Upper lobe of left lung (tissue), 6 donors: ENCODE results near the gene SPINT3. TPM values are rescaled to one million over a fixed set of nuclear protein-coding genes. Genes with fewer than 3 reads are reported as not detected.

ENCODE experiments used
- ATAC-seq, 2 donors: fragments of 200-7000 bp; cut with Tn5 transposase; one replicate each; pipeline ENCODE4 v1.9.1; 2022; ENCODE audit warnings: mild to moderate bottlenecking in 2 of 2, moderate library complexity in 2 of 2; ENCODE audit not compliant: low FRiP score in 2 of 2
- DNase-seq, 2 donors: peaks; one replicate each; pipeline ENCODE4 v3.0.0-alpha.2; 2019 to 2020
- H3K27ac ChIP-seq, 4 donors: fragments of 200-600 bp; sonication (generic); one replicate each; pipeline ENCODE4 v1.5.1; 2016 to 2019
- H3K27me3 ChIP-seq, 4 donors: fragments of 200-600 bp; sonication (generic); one replicate each; pipeline ENCODE4 v1.5.1; 2017 to 2019
- H3K36me3 ChIP-seq, 4 donors: fragments of 200-600 bp; sonication (generic); one replicate each; pipeline ENCODE4 v1.5.1; 2016 to 2019
- H3K4me1 ChIP-seq, 4 donors: fragments of 200-600 bp; sonication (generic); one replicate each; pipeline ENCODE4 v1.5.1; 2018 to 2019
- H3K4me3 ChIP-seq, 4 donors: fragments of 200-600 bp; sonication (generic); one replicate each; pipeline ENCODE4 v1.5.1; 2017 to 2019; ENCODE audit warnings: mild to moderate bottlenecking in 2 of 4, moderate library complexity in 1 of 4
- H3K9me3 ChIP-seq, 4 donors: fragments of 200-600 bp; sonication (generic); one replicate each; pipeline ENCODE4 v1.5.1; 2018 to 2019
- CTCF ChIP-seq, 6 experiments: fragments of 450-650 bp in 4 of 6; fragments of 200-600 bp in 2 of 6; sonication (generic) in 2 of 6; IDR thresholded peaks; one replicate each; pipeline ENCODE4 v1.5.1; 2016 to 2019; ENCODE audit warnings: antibody characterized with exemption in 6 of 6
- EP300 ChIP-seq, 4 donors: sonication (generic); formaldehyde crosslinking; IDR thresholded peaks; one replicate each; pipeline ENCODE4 v1.5.1; 2017; ENCODE audit warnings: antibody characterized with exemption in 4 of 4, control low read depth in 2 of 4
- POLR2A ChIP-seq, 4 donors: fragments of 450-650 bp; IDR thresholded peaks; one replicate each; pipeline ENCODE4 v1.5.1; 2016 to 2017; ENCODE audit warnings: antibody characterized with exemption in 4 of 4, mild to moderate bottlenecking in 2 of 4
- POLR2AphosphoS5 ChIP-seq, 2 donors: sonication (generic); formaldehyde crosslinking; IDR thresholded peaks; one replicate each; pipeline ENCODE4 v1.5.1; 2017; ENCODE audit warnings: antibody characterized with exemption in 2 of 2
- WGBS, 2 donors: methylation state at CpG; one replicate each; pipeline ENCODE4 v1.1.5; 2017 to 2018; 5-methylcytosine and 5-hydroxymethylcytosine counted together
- total RNA-seq, 6 donors: library from RNA; depleted of rRNA in 4 of 6; stranded (reverse); fragments of >200 nt in 4 of 6; gene quantifications; one replicate each; pipeline versions ENCODE4 v1.1.0 to v1.2.1, GENCODE V29; 2016 to 2021
- donor health status: DM: no; HTN: no; CAD: no; lungs with moderate emphysema.
- donor health status: DM: no; HTN: yes; CAD: no; lungs with severe emphysema.

The SPINT3 gene
- total RNA-seq, 6 donors from 2014 or later = not detected

DNA sequence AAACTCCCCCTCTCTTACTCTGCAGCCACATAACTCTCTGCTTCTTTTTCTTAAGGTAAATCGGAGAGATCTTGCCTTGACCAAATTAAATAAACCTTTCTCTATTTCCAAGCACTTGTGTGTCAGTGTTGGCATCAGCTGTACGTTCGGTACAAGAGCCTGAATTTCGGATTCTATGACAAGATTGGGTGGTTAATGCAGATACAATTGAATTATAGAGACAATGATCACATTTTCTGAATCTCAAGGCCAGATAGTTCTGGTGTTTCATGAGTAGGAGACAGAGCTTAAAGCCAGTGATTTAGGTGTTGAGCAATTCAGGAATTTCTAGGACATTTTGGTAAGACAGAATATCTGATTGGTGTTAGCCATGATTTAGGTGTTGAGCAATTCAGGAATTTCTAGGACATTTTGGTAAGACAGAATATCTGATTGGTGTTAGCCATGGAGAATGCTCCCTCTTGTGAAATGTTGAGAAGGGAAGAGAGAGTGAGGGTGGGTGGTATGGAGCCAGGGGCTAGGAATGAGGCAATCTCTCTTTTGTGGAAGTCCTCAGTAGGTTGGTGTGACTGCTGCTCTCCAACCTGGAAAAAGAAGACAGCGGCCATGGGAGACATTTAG, 5.1 kb downstream of the SPINT3 start:
- no peaks in the 10 kb centered on the region for H3K36me3 ChIP-seq
- TF ChIP-seq CTCF (IDR thresholded peaks at IDR 0.05) = no peak
- no peak for TF ChIP-seq POLR2A (IDR thresholded peaks at IDR 0.05)
- TF ChIP-seq POLR2AphosphoS5 (IDR thresholded peaks at IDR 0.05) = no peak
- TF ChIP-seq EP300 (IDR thresholded peaks at IDR 0.05) = no peak
- no peaks in the 10 kb centered on the region for H3K4me1 ChIP-seq
- no peaks in the 10 kb centered on the region for H3K9me3 ChIP-seq
- no peak overlapping the region for H3K4me3 ChIP-seq
- DNase-seq (no peak), ATAC-seq (no peak)
- no peak overlapping the region for H3K27ac ChIP-seq
- no peaks in the 10 kb centered on the region for H3K27me3 ChIP-seq
- WGBS, 2 donors = 82 to 89% methylated on average over 5 of the region's 5 CpGs

- H3K9me3 ChIP-seq = no peaks in the 10 kb centered on the region
- ATAC-seq (no peak), DNase-seq (no peak)
- no peaks in the 10 kb centered on the region for H3K4me1 ChIP-seq
- no peak for TF ChIP-seq POLR2AphosphoS5 (IDR thresholded peaks at IDR 0.05)
- TF ChIP-seq EP300 (IDR thresholded peaks at IDR 0.05) = no peak
- no peak for TF ChIP-seq POLR2A (IDR thresholded peaks at IDR 0.05)
- no peaks in the 10 kb centered on the region for H3K27me3 ChIP-seq
- H3K36me3 ChIP-seq = no peaks in the 10 kb centered on the region
- no peak overlapping the region for H3K27ac ChIP-seq
- 81 to 84% methylated on average over 4 of the region's 4 CpGs for WGBS, 2 donors
- H3K4me3 ChIP-seq = no peak overlapping the region
Measured at GRCh38 chr20:45509091-45509490, 6.3 kb downstream of the SPINT3 start.

DNA sequence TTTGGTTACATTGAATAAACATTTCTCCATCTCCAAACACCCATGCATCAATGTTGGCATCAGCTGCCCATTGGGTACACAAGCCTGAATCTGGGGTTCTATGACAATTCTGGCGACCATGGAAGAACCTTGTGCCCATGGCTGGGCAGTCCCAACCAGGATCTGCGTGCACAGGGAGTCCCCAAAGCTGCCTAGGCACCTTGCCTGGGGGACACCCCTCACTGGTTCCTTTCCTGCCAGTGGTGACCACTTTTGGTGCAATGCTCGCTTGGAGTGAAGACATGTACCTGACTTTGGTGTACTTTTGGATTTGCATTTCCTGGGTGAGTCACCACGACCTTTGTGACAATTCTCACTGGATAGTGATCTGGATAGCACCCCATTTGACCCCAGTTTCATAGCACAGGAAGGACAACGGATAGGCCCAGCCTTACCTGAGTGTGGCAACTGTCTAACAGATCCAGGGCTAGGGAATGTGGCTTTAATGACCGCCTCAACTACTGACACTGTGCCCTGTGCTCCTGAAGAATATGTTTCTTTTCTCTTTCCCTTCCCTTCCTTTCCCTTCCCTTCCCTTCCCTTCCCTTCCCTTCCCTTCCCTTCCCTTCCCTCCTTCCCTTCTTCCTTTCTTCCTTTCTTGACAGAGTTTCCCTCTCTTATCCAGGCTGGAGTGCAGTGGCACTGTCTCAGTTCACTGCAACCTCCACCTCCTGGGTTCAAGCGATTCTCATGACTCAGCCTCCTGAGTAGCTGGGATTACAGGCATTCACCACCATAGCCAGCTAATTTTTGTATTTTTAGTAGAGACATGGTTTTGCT, 7.1 kb downstream of the SPINT3 start:
- Histone ChIP-seq H3K4me3 (no peak overlapping the region), H3K27ac (no peak overlapping the region), H3K9me3 (no peaks in the 10 kb centered on the region), H3K4me1 (no peaks in the 10 kb centered on the region), H3K36me3 (no peaks in the 10 kb centered on the region), H3K27me3 (no peaks in the 10 kb centered on the region)
- TF ChIP-seq POLR2A (IDR thresholded peaks at IDR 0.05) = no peak
- no peak for TF ChIP-seq EP300 (IDR thresholded peaks at IDR 0.05)
- TF ChIP-seq POLR2AphosphoS5 (IDR thresholded peaks at IDR 0.05) = no peak
- no peak for ATAC-seq
- DNase-seq = no peak
- WGBS, 2 donors = 71 to 82% methylated on average over 6 to 7 of the region's 7 CpGs

GRCh38 chr20:45507011-45507820, 8.2 kb downstream of the SPINT3 start:
- WGBS, 2 donors = 82 to 86% methylated on average over 5 of the region's 5 CpGs
- H3K4me1 ChIP-seq = no peaks in the 10 kb centered on the region
- no peak overlapping the region for H3K27ac ChIP-seq
- H3K27me3 ChIP-seq = no peaks in the 10 kb centered on the region
- ATAC-seq = no peak
- no peak for TF ChIP-seq POLR2AphosphoS5 (IDR thresholded peaks at IDR 0.05)
- no peak for TF ChIP-seq CTCF (IDR thresholded peaks at IDR 0.05)
- no peak for TF ChIP-seq POLR2A (IDR thresholded peaks at IDR 0.05)
- no peak for TF ChIP-seq EP300 (IDR thresholded peaks at IDR 0.05)
- no peak overlapping the region for H3K4me3 ChIP-seq
- no peaks in the 10 kb centered on the region for H3K36me3 ChIP-seq
- DNase-seq = no peak
- no peaks in the 10 kb centered on the region for H3K9me3 ChIP-seq

- Histone ChIP-seq H3K9me3 (no peaks in the 10 kb centered on the region), H3K27ac (no peak overlapping the region), H3K27me3 (no peaks in the 10 kb centered on the region), H3K4me1 (no peaks in the 10 kb centered on the region), H3K4me3 (no peak overlapping the region), H3K36me3 (no peaks in the 10 kb centered on the region)
- ATAC-seq (no peak), DNase-seq (no peak)
- TF ChIP-seq EP300 (IDR thresholded peaks at IDR 0.05) (no peak), POLR2AphosphoS5 (IDR thresholded peaks at IDR 0.05) (no peak), POLR2A (IDR thresholded peaks at IDR 0.05) (no peak), CTCF (IDR thresholded peaks at IDR 0.05) (no peak)
- WGBS, 2 donors = 83 to 86% methylated on average over 2 of the region's 2 CpGs
Measured at GRCh38 chr20:45506398-45506797, 9.0 kb downstream of the SPINT3 start.
